Osteoblast (primary cell): ENCODE measurements around the gene ARL17B. TPM values are rescaled to one million over a fixed set of nuclear protein-coding genes. Genes with fewer than 3 reads are reported as not detected.
"Not testable (repeated sequence)": the region's sequence is repeated elsewhere in the genome, so short reads cannot be mapped to it uniquely, and the experiment has no call there.

Experiments used
- DNase-seq: peaks from one replicate; pipeline ENCODE4 v3.0.0; 2011; ENCODE audit warnings: low spot score, mixed read lengths; ENCODE audit not compliant: insufficient read length; ENCODE audit errors: missing footprints
- H2AFZ ChIP-seq: 2 replicates; pipeline ENCODE4 v1.6.0; 2011; ENCODE audit warnings: mild to moderate bottlenecking, low read length
- H3K27ac ChIP-seq: 2 replicates; pipeline ENCODE4 v1.5.1; 2011; ENCODE audit warnings: mild to moderate bottlenecking, low read depth, low read length, moderate library complexity
- H3K27me3 ChIP-seq: 2 replicates; pipeline ENCODE4 v1.6.0; 2012; ENCODE audit warnings: mild to moderate bottlenecking, control low read depth, inconsistent platforms, low read length, moderate library complexity; ENCODE audit not compliant: insufficient read depth
- H3K36me3 ChIP-seq: 2 replicates; pipeline ENCODE4 v1.5.1; 2011; ENCODE audit warnings: mild to moderate bottlenecking, low read length, control low read depth, moderate library complexity; ENCODE audit not compliant: insufficient read depth
- H3K4me1 ChIP-seq: 2 replicates; pipeline ENCODE4 v1.5.1; 2011; ENCODE audit warnings: mild to moderate bottlenecking, low read length, control low read depth, moderate library complexity; ENCODE audit not compliant: insufficient read depth
- H3K4me2 ChIP-seq: 2 replicates; pipeline ENCODE4 v1.6.0; 2011; ENCODE audit warnings: mild to moderate bottlenecking, low read length; ENCODE audit not compliant: insufficient read depth
- H3K4me3 ChIP-seq: fragments of 200-600 bp; sonication (generic); 3 replicates; pipeline ENCODE4 v1.5.1; 2012; ENCODE audit warnings: mild to moderate bottlenecking, low read length, inconsistent platforms; ENCODE audit not compliant: insufficient read depth
- H3K79me2 ChIP-seq: 2 replicates; pipeline ENCODE4 v1.6.0; 2012; ENCODE audit warnings: mild to moderate bottlenecking, low read length, control low read depth, inconsistent platforms; ENCODE audit not compliant: insufficient read depth
- H3K9me3 ChIP-seq: 2 replicates; pipeline ENCODE4 v1.5.1; 2011; ENCODE audit warnings: low read depth, low read length, control low read depth
- H4K20me1 ChIP-seq: 2 replicates; pipeline ENCODE4 v1.6.0; 2012; ENCODE audit warnings: mild to moderate bottlenecking, low read length, control low read depth; ENCODE audit not compliant: insufficient read depth
- total RNA-seq: library from RNA; depleted of rRNA; stranded (reverse); fragments of >200 nt; gene quantifications from 2 replicates; pipeline ENCODE4 v1.2.3, GENCODE V29; 2012

Gene ARL17B
- total RNA-seq = 6.2 and 7.6 TPM in 2 replicates

DNA sequence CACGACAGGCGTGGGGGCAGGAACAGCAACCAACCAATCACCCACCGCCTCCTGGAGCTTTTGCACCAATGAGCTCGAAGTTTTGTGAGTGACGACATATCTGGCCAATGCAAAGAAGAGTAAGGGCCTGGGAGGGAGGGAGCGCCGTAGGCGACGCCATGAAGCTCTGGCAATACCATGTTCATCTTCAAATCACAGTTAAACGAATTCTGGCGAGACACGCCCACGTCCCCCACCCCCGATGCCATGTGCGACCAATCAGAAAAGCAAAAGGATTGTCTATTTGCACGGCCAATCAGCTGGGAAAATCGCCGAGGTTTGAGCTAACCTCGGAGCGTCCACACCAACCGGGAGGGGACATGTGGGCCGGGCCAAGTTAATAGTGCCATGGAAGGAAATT, at the start of gene ARL17B:
TSS of gene ARL17B (minus strand) at position 12 of the 400 bp plus-strand sequence. CDS start 3,369 bp downstream, outside the sequence.
- peak within 1 kb of the TSS; percentile 48 for H3K4me3 ChIP-seq
- H3K27me3 ChIP-seq, DNase-seq, H3K36me3 ChIP-seq, H2AFZ ChIP-seq, H3K27ac ChIP-seq, H3K4me2 ChIP-seq, H3K79me2 ChIP-seq, H3K4me1 ChIP-seq, H4K20me1 ChIP-seq, H3K9me3 ChIP-seq: not testable (repeated sequence)

DNA sequence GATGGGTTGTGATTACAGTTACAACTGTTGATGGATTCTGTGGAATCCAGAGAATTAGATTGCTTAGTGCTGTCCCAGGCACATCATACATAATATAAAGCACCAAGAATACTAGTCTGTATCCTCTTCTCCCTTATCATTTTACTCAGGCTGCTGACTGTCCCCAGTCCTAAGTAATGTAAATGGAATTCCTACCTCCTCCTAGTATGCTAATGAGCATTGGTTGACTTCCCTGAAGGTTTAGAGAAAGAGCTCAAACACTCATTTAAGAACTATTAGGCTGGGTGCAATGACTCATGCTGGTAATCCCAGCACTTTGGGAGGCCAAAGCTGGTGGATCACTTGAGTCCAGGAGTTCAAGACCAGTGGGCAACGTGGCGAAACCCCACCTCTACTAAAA, 48.3 kb upstream of the ARL17B start:
- not testable (repeated sequence) for H3K27ac ChIP-seq, H3K4me1 ChIP-seq, DNase-seq, H3K79me2 ChIP-seq, H3K4me3 ChIP-seq, H3K27me3 ChIP-seq, H2AFZ ChIP-seq, H4K20me1 ChIP-seq, H3K9me3 ChIP-seq, H3K36me3 ChIP-seq, H3K4me2 ChIP-seq

DNA sequence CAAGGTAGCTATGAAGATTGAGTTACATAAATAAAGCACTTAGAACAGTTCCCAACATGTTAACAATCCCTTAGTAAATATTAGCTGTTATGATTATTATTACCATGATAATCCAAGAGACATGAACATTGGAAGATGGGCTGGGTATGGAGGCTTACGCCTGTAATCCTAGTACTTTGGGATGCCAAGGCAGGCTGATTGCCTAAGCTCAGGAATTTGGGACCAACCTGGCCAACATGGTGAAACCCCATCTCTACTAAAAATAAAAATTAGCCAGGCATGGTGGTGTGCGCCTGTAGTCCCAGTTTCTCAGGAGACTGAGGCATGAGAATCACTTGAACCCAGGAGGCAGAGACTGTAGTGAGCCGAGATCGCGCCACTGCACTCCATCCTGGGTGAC, 45.6 kb upstream of the ARL17B start:
- not testable (repeated sequence) for H3K4me1 ChIP-seq, H3K4me3 ChIP-seq, H3K4me2 ChIP-seq, H4K20me1 ChIP-seq, H3K9me3 ChIP-seq, DNase-seq, H3K27me3 ChIP-seq, H3K36me3 ChIP-seq, H2AFZ ChIP-seq, H3K79me2 ChIP-seq, H3K27ac ChIP-seq

DNA sequence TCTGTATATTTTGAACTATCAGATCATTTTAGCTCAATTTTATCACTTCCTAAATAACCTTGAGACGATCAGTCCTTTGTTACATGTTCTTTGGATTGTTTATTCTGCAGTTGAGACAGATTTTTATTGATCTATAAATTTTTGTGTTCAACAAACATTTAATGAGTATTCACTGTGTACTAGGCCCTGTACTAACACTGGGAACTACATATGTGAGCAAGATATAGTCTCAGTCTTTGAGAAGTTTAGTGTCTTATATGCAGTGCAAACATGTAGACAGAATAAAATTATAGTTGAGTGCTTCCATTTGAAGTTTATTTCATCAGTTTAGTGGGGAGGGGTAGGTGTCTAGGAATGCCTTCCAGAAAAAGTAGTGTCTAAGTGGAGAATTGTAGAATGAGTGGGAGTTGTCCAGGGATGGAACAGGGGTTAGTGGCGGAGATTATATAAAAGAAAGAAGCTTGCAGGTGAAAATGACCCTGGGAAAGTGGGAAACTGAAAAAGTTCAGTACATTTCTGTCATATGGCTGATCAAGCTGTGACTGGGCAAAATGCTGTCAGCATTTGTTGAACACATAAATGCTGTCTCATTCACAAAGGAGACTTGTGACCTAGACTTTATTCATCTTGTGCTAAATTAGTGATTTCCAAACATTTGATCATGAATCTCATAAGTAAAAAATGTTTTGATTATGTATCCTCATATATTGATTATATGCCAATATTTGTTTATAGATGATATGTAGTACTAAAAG, 39.6 kb upstream of the ARL17B start:
- H3K9me3 ChIP-seq, H3K4me1 ChIP-seq, H3K4me3 ChIP-seq, H3K27me3 ChIP-seq, H3K79me2 ChIP-seq, H3K4me2 ChIP-seq, H4K20me1 ChIP-seq, H3K36me3 ChIP-seq, H2AFZ ChIP-seq, DNase-seq, H3K27ac ChIP-seq: not testable (repeated sequence)

DNA sequence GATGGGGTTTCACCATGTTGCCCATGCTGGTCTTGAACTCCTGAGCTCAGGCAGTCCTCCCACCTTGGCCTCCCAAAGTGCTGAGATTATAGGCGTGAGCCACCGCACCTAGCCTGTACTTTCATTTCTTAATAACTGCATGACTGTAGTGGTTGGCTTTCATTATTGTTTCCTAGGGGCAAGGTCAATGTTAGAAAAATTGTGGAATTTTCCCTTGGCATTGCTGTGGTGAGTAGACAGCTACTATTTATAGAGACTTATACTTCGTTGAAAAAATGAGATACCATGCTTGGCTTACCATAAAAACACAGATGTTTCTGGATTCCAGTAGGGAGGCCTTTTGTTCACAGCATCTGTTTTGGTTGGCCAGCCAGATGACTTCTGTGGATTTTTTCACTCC, 39.0 kb upstream of the ARL17B start:
- H2AFZ ChIP-seq, H3K4me3 ChIP-seq, H3K9me3 ChIP-seq, H3K4me2 ChIP-seq, DNase-seq, H4K20me1 ChIP-seq, H3K79me2 ChIP-seq, H3K4me1 ChIP-seq, H3K36me3 ChIP-seq, H3K27ac ChIP-seq, H3K27me3 ChIP-seq: not testable (repeated sequence)

DNA sequence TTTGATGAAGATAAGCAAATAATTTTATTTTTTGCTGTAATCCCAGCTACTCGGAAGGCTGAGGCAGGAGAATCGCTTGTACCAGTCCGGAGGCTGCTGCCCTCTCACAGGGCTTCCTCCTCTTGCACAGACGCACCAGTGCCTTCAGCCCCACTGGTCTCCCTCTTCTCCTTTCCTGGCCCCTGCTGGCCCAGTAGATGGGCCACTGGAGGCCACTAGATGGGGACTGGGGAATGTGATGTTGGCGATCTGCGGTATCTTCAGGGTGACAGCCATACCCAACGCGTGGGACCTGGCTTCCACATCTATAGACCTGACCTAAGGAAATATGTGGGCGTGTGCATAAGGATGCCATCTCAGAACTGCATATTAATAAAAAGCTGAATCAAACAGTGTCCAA, 38.4 kb upstream of the ARL17B start:
- H3K9me3 ChIP-seq, H3K4me3 ChIP-seq, DNase-seq, H3K27ac ChIP-seq, H3K4me2 ChIP-seq, H2AFZ ChIP-seq, H3K79me2 ChIP-seq, H3K36me3 ChIP-seq, H3K4me1 ChIP-seq, H4K20me1 ChIP-seq, H3K27me3 ChIP-seq: not testable (repeated sequence)

DNA sequence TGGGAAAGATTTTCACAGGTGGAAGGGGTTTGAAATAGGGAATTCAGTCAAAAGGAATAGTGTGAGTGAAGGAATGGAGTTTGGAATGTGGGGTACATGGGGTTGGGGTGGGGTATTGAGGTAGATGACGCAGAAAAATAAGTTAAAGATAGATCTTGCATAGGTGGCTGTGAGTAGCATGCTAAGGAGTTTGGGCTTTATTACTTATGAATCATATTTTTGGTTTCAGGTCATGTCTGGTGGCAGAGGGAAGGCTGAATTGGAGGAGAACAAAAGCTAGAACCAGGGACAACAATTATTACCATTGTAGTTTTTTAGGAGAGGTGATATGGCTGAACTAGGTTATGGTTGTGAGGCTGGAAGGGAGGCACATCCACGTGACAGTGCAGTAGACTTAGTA, 34.7 kb upstream of the ARL17B start:
- not testable (repeated sequence) for H3K36me3 ChIP-seq, H3K4me2 ChIP-seq, H3K27me3 ChIP-seq, H2AFZ ChIP-seq, H4K20me1 ChIP-seq, H3K9me3 ChIP-seq, H3K27ac ChIP-seq, DNase-seq, H3K79me2 ChIP-seq, H3K4me3 ChIP-seq, H3K4me1 ChIP-seq

DNA sequence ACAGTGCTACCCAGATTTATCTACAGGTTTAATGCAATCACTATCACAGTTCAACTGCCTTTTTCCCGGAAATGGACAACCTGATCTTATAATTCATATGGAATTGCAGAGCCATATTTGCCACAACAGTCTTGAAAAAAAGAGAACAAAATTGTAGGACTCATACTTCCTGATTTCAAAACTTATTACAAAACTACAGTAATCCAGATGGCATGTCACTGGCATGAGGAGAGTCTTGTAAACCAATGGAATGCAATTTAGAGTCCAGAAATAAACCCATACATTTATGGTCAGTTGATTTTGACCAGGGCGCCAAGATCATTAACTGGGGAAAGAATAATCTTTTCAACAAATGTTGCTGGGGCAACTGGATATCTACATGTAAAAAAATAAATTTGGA, 32.1 kb upstream of the ARL17B start:
- not testable (repeated sequence) for H3K4me1 ChIP-seq, H4K20me1 ChIP-seq, H3K4me3 ChIP-seq, H3K36me3 ChIP-seq, H2AFZ ChIP-seq, H3K79me2 ChIP-seq, H3K27ac ChIP-seq, H3K4me2 ChIP-seq, H3K9me3 ChIP-seq, H3K27me3 ChIP-seq, DNase-seq

DNA sequence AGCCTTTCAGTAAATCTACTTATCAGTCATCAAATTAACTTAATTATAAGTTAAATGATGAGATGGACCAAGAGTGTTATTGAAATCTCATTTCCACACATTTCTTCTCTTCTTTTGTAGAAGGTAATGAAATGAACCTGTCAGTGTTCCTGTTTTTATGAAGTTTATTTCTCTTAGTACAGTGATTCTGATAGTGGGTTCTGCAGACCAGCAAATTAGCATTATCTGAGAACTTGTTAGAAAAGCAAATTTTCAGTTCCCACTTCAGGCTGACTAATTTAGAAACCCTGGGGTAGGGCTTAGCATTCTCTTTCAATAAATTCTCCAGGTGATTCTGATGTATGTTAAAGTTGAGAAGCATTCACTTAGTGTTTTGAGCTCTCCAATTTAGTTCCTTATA, 23.9 kb upstream of the ARL17B start:
- not testable (repeated sequence) for DNase-seq, H3K27me3 ChIP-seq, H3K4me2 ChIP-seq, H2AFZ ChIP-seq, H3K79me2 ChIP-seq, H3K9me3 ChIP-seq, H3K4me1 ChIP-seq, H3K27ac ChIP-seq, H4K20me1 ChIP-seq, H3K4me3 ChIP-seq, H3K36me3 ChIP-seq
